Aorta (tissue), 5 donors: ENCODE results near the gene FGF14. TPM values are rescaled to one million over a fixed set of nuclear protein-coding genes. Genes with fewer than 3 reads are reported as not detected.
"Not testable (repeated sequence)": the region's sequence is repeated elsewhere in the genome, so short reads cannot be mapped to it uniquely, and the experiment has no call there.

Experiments
- ATAC-seq: fragments of 200-7000 bp; cut with Tn5 transposase; one replicate; pipeline ENCODE4 v1.9.1; 2022; ENCODE audit warnings: moderate library complexity; ENCODE audit not compliant: low FRiP score
- DNase-seq, 2 donors: peaks; one replicate each; pipeline ENCODE4 v3.0.0-alpha.2; 2020
- H3K27ac ChIP-seq, 2 donors: one replicate each; pipeline ENCODE4 v1.5.1; 2013; ENCODE audit warnings: low read length in 2 of 2, mild to moderate bottlenecking in 2 of 2, moderate library complexity in 2 of 2, control low read depth in 1 of 2, inconsistent platforms in 1 of 2, low read depth in 1 of 2
- H3K27me3 ChIP-seq, 2 donors: one replicate each; pipeline ENCODE4 v1.6.1; 2013; ENCODE audit warnings: control low read depth in 1 of 2, low read length in 1 of 2, mild to moderate bottlenecking in 1 of 2, moderate library complexity in 1 of 2; ENCODE audit not compliant: insufficient read depth in 2 of 2, control insufficient read depth in 1 of 2
- H3K36me3 ChIP-seq, 2 donors: one replicate each; pipeline ENCODE4 v1.6.1; 2013; ENCODE audit warnings: control low read depth in 1 of 2, low read length in 1 of 2, mild to moderate bottlenecking in 1 of 2; ENCODE audit not compliant: insufficient read depth in 2 of 2, control insufficient read depth in 1 of 2
- H3K4me1 ChIP-seq, 2 donors: one replicate each; pipeline ENCODE4 v1.6.1; 2013; ENCODE audit warnings: low read length in 2 of 2, control low read depth in 1 of 2, mild to moderate bottlenecking in 1 of 2, moderate library complexity in 1 of 2; ENCODE audit not compliant: insufficient read depth in 2 of 2, control insufficient read depth in 1 of 2
- H3K4me3 ChIP-seq, 2 donors: one replicate each; pipeline ENCODE4 v1.5.1; 2013; ENCODE audit warnings: low read length in 2 of 2, control low read depth in 1 of 2, mild to moderate bottlenecking in 1 of 2
- H3K9me3 ChIP-seq: one replicate; pipeline ENCODE4 v1.6.1; 2013; ENCODE audit warnings: mild to moderate bottlenecking, low read length; ENCODE audit not compliant: control insufficient read depth
- WGBS, 2 donors: extraction: QIAGEN DNeasy Blood & Tissue Kit; methylation state at CpG; one replicate each; pipeline ENCODE4 v1.1.7; 2013; 5-methylcytosine and 5-hydroxymethylcytosine counted together
- intact Hi-C, 2 donors: fragments of 100-400 bp; cut with DNase I; formaldehyde crosslinking; loops; one replicate each; pipeline versions ENCODE4 v1.14.2 to v1.15.0; 2022
- polyA plus RNA-seq, 2 donors: library from polyadenylated mRNA; stranded (reverse); fragments of 200-250 nt; gene quantifications; one replicate each; pipeline ENCODE4 v1.2.3, GENCODE V29; 2013
- total RNA-seq, 2 donors: library from RNA; stranded (reverse); fragmentation: NEBNext Ultra II Directional; extraction: Animal tissue kit (Norgen Biotek cat#: 25700); gene quantifications; one replicate each; pipeline ENCODE4 v1.2.1, GENCODE V29; 2021
- donor health status: healthy with polysubstance abuse.
- donor health status: Bipolar disorder and iron deficiency.
- donor health status: DM: no; HTN: no; CAD: no.
- donor health status: DM: no; HTN: no; CAD: no.
- donor health status: DM: yes; HTN: yes; CAD: no.

Gene FGF14
- total and polyA plus RNA-seq, 4 donors, result 0.13 to 4.6 (median 0.72) TPM

GRCh38 chr13:102021777-102022176 lies 380.1 kb downstream of the FGF14 start:
- ATAC-seq (no peak), DNase-seq (no peak)
- H3K36me3 ChIP-seq, result no peaks in the 10 kb centered on the region
- H3K4me3 ChIP-seq, result no peak overlapping the region
- intact Hi-C loops, result no loop called here
- no peaks in the 10 kb centered on the region for H3K4me1 ChIP-seq
- H3K27me3 ChIP-seq, result no peaks in the 10 kb centered on the region
- 88 to 93% methylated on average over 2 of the region's 2 CpGs for WGBS, 2 donors
- H3K27ac ChIP-seq, result no peak overlapping the region
- peaks cover 2% of the 10 kb centered on the region for H3K9me3 ChIP-seq

GRCh38 chr13:102020611-102021216 lies 381.1 kb downstream of the FGF14 start:
- DNase-seq (no peak), ATAC-seq (no peak)
- H3K9me3 ChIP-seq, result peaks cover 2% of the 10 kb centered on the region
- no peaks in the 10 kb centered on the region for H3K27me3 ChIP-seq
- no peak overlapping the region for H3K27ac ChIP-seq
- H3K4me3 ChIP-seq, result no peak overlapping the region
- WGBS, 2 donors, result 70 to 72% methylated on average over 4 of the region's 4 CpGs
- H3K36me3 ChIP-seq, result no peaks in the 10 kb centered on the region
- no peaks in the 10 kb centered on the region for H3K4me1 ChIP-seq
- intact Hi-C loops, result no loop called here

GRCh38 chr13:102018716-102019115 lies 383.1 kb downstream of the FGF14 start:
- intact Hi-C loops, result no loop called here
- no peaks in the 10 kb centered on the region for H3K36me3 ChIP-seq
- no peak for ATAC-seq

GRCh38 chr13:102017248-102017647 lies 384.6 kb downstream of the FGF14 start:
- Histone ChIP-seq H3K9me3 (peaks cover 2% of the 10 kb centered on the region), H3K4me1 (peaks cover 0 to 3% of the 10 kb centered on the region in 2 donors), H3K4me3 (no peak overlapping the region), H3K27ac (no peak overlapping the region), H3K27me3 (no peaks in the 10 kb centered on the region), H3K36me3 (no peaks in the 10 kb centered on the region)
- no peak for ATAC-seq
- intact Hi-C loops, result no loop called here
- no peak for DNase-seq

More at GRCh38 chr13:102018716-102019115, 383.1 kb downstream of the FGF14 start:
- H3K27me3 ChIP-seq, result no peaks in the 10 kb centered on the region
- H3K4me3 ChIP-seq, result no peak overlapping the region
- DNase-seq, result no peak
- no peaks in the 10 kb centered on the region for H3K4me1 ChIP-seq
- H3K27ac ChIP-seq, result no peak overlapping the region
- H3K9me3 ChIP-seq, result peaks cover 2% of the 10 kb centered on the region

- Histone ChIP-seq H3K9me3 (no peaks in the 10 kb centered on the region), H3K4me1 (peaks cover 2 to 3% of the 10 kb centered on the region in 2 donors), H3K36me3 (no peaks in the 10 kb centered on the region), H3K4me3 (peak overlapping the region in 1 of 2 donors; percentile 26), H3K27ac (peak overlapping the region; percentile 84 to 87), H3K27me3 (no peaks in the 10 kb centered on the region)
- DNase-seq (peak in 1 of 2 donors; percentile 49), ATAC-seq (peak; percentile 82)
- 5 to 6% methylated on average over 7 of the region's 7 CpGs for WGBS, 2 donors
- intact Hi-C loops, result no loop called here
Observed at GRCh38 chr13:102012299-102013293, 389.3 kb downstream of the FGF14 start.

GRCh38 chr13:102011455-102011854 lies 390.4 kb downstream of the FGF14 start:
- DNase-seq, H3K36me3 ChIP-seq, H3K9me3 ChIP-seq, H3K4me1 ChIP-seq, H3K27me3 ChIP-seq, H3K4me3 ChIP-seq, intact Hi-C loops: not testable (repeated sequence)
- H3K27ac ChIP-seq, result peak overlapping the region; percentile 87 to 95
- ATAC-seq, result peak; percentile 16
- 11 to 12% methylated on average over 5 of the region's 5 CpGs for WGBS, 2 donors

GRCh38 chr13:102003848-102004570 lies 397.8 kb downstream of the FGF14 start:
- 67 to 71% methylated on average over 5 of the region's 5 CpGs for WGBS, 2 donors
- intact Hi-C loops, result loop anchor here in 1 of 2 donors (5.0 kb wide), 1 partner anchor 388 kb away; no protein-coding TSS in a partner anchor
- ATAC-seq (no peak), DNase-seq (no peak)
- Histone ChIP-seq H3K9me3 (no peaks in the 10 kb centered on the region), H3K4me3 (no peak overlapping the region), H3K4me1 (peaks cover 0 to 6% of the 10 kb centered on the region in 2 donors), H3K27me3 (no peaks in the 10 kb centered on the region), H3K36me3 (no peaks in the 10 kb centered on the region), H3K27ac (no peak overlapping the region)

- 12 to 19% methylated on average over 3 of the region's 3 CpGs for WGBS, 2 donors
Observed at GRCh38 chr13:102002287-102002686, 399.6 kb downstream of the FGF14 start.

More at GRCh38 chr13:102002287-102002686, 399.6 kb downstream of the FGF14 start:
- ATAC-seq (peak; percentile 69), DNase-seq (no peak)
- no peaks in the 10 kb centered on the region for H3K36me3 ChIP-seq
- no peak overlapping the region for H3K4me3 ChIP-seq
- peak overlapping the region in 1 of 2 donors; percentile 30 for H3K27ac ChIP-seq
- H3K27me3 ChIP-seq, result no peaks in the 10 kb centered on the region
- intact Hi-C loops, result loop anchor here in 1 of 2 donors (5.0 kb wide), 1 partner anchor 390 kb away; no protein-coding TSS in a partner anchor
- no peaks in the 10 kb centered on the region for H3K9me3 ChIP-seq
- peaks cover 0 to 6% of the 10 kb centered on the region in 2 donors for H3K4me1 ChIP-seq
